KMS-11 (cell line): ENCODE data around the gene METTL27.
"Not testable (repeated sequence)": the region's sequence is repeated elsewhere in the genome, so short reads cannot be mapped to it uniquely, and the experiment has no call there.

Source experiments
- H2AFZ ChIP-seq: fragments of 200-600 bp; sonication (generic); 2 replicates; pipeline ENCODE4 v1.6.1; 2016; ENCODE audit warnings: antibody characterized with exemption, mixed run types, low read depth
- H3K27ac ChIP-seq: fragments of 200-600 bp; sonication (generic); 2 replicates; pipeline ENCODE4 v1.6.1; 2016; ENCODE audit warnings: mild to moderate bottlenecking, mixed run types
- H3K27me3 ChIP-seq: fragments of 200-600 bp; sonication (generic); 2 replicates; pipeline ENCODE4 v1.6.1; 2017; ENCODE audit warnings: mild to moderate bottlenecking, low read depth, mixed run types, moderate library complexity; ENCODE audit not compliant: insufficient read depth
- H3K36me3 ChIP-seq: fragments of 200-600 bp; sonication (generic); 2 replicates; pipeline ENCODE4 v1.6.1; 2017; ENCODE audit warnings: mild to moderate bottlenecking, mixed run types; ENCODE audit not compliant: insufficient read depth
- H3K4me1 ChIP-seq: fragments of 200-600 bp; sonication (generic); 2 replicates; pipeline ENCODE4 v1.6.1; 2016; ENCODE audit warnings: mild to moderate bottlenecking, low read depth, mixed run types; ENCODE audit not compliant: poor library complexity, severe bottlenecking
- H3K4me2 ChIP-seq: fragments of 200-600 bp; sonication (generic); 2 replicates; pipeline ENCODE4 v1.7.0; 2016; ENCODE audit warnings: mild to moderate bottlenecking, mixed run types
- H3K4me3 ChIP-seq: fragments of 200-600 bp; sonication (generic); IDR thresholded peaks from 2 replicates; pipeline ENCODE4 v1.6.1; 2017; ENCODE audit warnings: low read depth, low read length, mixed read lengths; ENCODE audit not compliant: insufficient read depth
- H3K79me2 ChIP-seq: fragments of 200-600 bp; sonication (generic); 2 replicates; pipeline ENCODE4 v1.6.1; 2016; ENCODE audit warnings: low read depth, mixed run types; ENCODE audit not compliant: insufficient read depth
- H3K9ac ChIP-seq: fragments of 200-600 bp; sonication (generic); 2 replicates; pipeline ENCODE4 v1.6.1; 2016; ENCODE audit warnings: mild to moderate bottlenecking, mixed run types
- H4K20me1 ChIP-seq: fragments of 200-600 bp; sonication (generic); 2 replicates; pipeline ENCODE4 v1.6.1; 2016; ENCODE audit warnings: mild to moderate bottlenecking, mixed run types; ENCODE audit not compliant: insufficient read depth
- TF ChIP-seq, protein P1 (sequence below): fragments of 200-600 bp; sonication (generic); conservative IDR thresholded peaks from 2 replicates; pipeline ENCODE4 v1.6.1; 2017; ENCODE audit warnings: low read depth, mild to moderate bottlenecking, antibody characterized with exemption, low read length, moderate library complexity, mixed read lengths

Gene METTL27

DNA sequence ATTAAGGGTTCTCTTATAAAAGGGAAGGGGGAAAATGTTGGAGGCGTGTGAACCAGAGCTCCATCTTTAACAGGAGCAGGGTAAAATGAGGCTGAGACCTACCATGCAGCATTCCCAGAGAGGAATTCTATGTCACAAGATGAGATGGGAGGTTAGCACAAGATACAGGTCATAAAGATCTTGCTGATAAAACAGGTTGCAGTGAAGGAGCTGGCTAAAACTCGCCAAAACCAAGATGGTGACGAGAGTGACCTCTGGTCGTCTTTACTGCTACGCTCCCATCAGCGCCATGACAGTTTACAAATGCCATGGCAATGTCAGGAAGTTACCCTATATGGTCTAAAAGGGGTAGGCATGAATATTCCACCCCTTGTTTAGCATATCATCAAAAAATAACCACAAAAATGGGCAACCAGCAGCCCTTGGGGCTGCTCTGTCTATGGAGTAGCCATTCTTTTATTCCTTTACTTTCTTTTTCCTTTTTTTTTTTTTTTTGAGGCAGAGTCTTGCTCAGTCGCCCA lies 51.1 kb downstream of the METTL27 start:
- H3K27ac ChIP-seq, H3K27me3 ChIP-seq, H3K4me2 ChIP-seq, H3K36me3 ChIP-seq, H2AFZ ChIP-seq, H3K9ac ChIP-seq, H3K4me3 ChIP-seq, H3K79me2 ChIP-seq, H4K20me1 ChIP-seq, H3K4me1 ChIP-seq: not testable (repeated sequence)

- H3K27me3 ChIP-seq = no peaks in the 10 kb centered on the region
- no peak overlapping the region for H2AFZ ChIP-seq
- no peaks in the 10 kb centered on the region for H3K36me3 ChIP-seq
- H3K9ac ChIP-seq = no peak overlapping the region
- H3K4me3 ChIP-seq = no peak overlapping the region
- no peak overlapping the region for H3K27ac ChIP-seq
- no peaks in the 10 kb centered on the region for H4K20me1 ChIP-seq
- H3K79me2 ChIP-seq = no peaks in the 10 kb centered on the region
- TF ChIP-seq, protein P1, sequence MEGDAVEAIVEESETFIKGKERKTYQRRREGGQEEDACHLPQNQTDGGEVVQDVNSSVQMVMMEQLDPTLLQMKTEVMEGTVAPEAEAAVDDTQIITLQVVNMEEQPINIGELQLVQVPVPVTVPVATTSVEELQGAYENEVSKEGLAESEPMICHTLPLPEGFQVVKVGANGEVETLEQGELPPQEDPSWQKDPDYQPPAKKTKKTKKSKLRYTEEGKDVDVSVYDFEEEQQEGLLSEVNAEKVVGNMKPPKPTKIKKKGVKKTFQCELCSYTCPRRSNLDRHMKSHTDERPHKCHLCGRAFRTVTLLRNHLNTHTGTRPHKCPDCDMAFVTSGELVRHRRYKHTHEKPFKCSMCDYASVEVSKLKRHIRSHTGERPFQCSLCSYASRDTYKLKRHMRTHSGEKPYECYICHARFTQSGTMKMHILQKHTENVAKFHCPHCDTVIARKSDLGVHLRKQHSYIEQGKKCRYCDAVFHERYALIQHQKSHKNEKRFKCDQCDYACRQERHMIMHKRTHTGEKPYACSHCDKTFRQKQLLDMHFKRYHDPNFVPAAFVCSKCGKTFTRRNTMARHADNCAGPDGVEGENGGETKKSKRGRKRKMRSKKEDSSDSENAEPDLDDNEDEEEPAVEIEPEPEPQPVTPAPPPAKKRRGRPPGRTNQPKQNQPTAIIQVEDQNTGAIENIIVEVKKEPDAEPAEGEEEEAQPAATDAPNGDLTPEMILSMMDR = no peak
- H3K4me2 ChIP-seq = no peak overlapping the region
- H3K4me1 ChIP-seq = no peaks in the 10 kb centered on the region
Observed at GRCh38 chr7:73789051-73789450, 53.3 kb downstream of the METTL27 start.

- H4K20me1 ChIP-seq, H2AFZ ChIP-seq, H3K27me3 ChIP-seq, H3K4me3 ChIP-seq, H3K79me2 ChIP-seq, H3K4me1 ChIP-seq, H3K27ac ChIP-seq, H3K36me3 ChIP-seq, H3K9ac ChIP-seq, H3K4me2 ChIP-seq: not testable (repeated sequence)
Observed at GRCh38 chr7:73787786-73788048, 54.6 kb downstream of the METTL27 start.

- H4K20me1 ChIP-seq = no peaks in the 10 kb centered on the region
- H3K4me1 ChIP-seq = no peaks in the 10 kb centered on the region
- H3K79me2 ChIP-seq = no peaks in the 10 kb centered on the region
- H3K27ac ChIP-seq = no peak overlapping the region
- no peaks in the 10 kb centered on the region for H3K27me3 ChIP-seq
- H3K4me3 ChIP-seq = no peak overlapping the region
- no peaks in the 10 kb centered on the region for H3K36me3 ChIP-seq
- TF ChIP-seq, protein P1 = no peak
- no peak overlapping the region for H2AFZ ChIP-seq
- H3K4me2 ChIP-seq = no peak overlapping the region
- no peak overlapping the region for H3K9ac ChIP-seq
Observed at GRCh38 chr7:73786588-73786987, 55.7 kb downstream of the METTL27 start.
